ENCODE measurements around the gene MDK.

- TF ChIP-seq BACH2 (CRISPR knock-in tag; IDR thresholded peaks at IDR 0.05; ENCODE audit: borderline replicate concordance) (no peak), ISL1 (CRISPR knock-in tag; IDR thresholded peaks at IDR 0.05) (no peak), ZNF8 (CRISPR knock-in tag; IDR thresholded peaks at IDR 0.05) (no peak), ESRRG (CRISPR knock-in tag; IDR thresholded peaks at IDR 0.05) (no peak), POU6F1 (CRISPR knock-in tag; IDR thresholded peaks at IDR 0.05; ENCODE audit: borderline replicate concordance, low read depth) (no peak)
Observed at GRCh38 chr11:46422588-46422987, 41.1 kb downstream of the MDK start.
